Astrocyte of the spinal cord (primary cell): Measurements from ENCODE around the gene PRKCA.

Source experiments
- DNase-seq: peaks from one replicate; pipeline ENCODE4 v3.0.0; 2011; ENCODE audit warnings: low read depth, low spot score
- H3K4me3 ChIP-seq: 2 replicates; pipeline ENCODE4 v1.5.1; 2011; ENCODE audit warnings: low read depth, mild to moderate bottlenecking, low read length, moderate library complexity
- CTCF ChIP-seq: IDR thresholded peaks from 2 replicates; pipeline ENCODE4 v1.5.1; 2012; ENCODE audit warnings: low read depth, mild to moderate bottlenecking, low read length, inconsistent platforms
- in situ Hi-C: cut with HindIII; loops from 2 replicates; pipeline ENCODE4 v1.10.0; 2017; ENCODE audit warnings: low sequenced_read_pairs

PRKCA gene

GRCh38 chr17:66555605-66556004, 253.2 kb downstream of the PRKCA start:
- DNase-seq = no peak

GRCh38 chr17:66557200-66557599, 254.8 kb downstream of the PRKCA start:
- in situ Hi-C loops = no loop called here
- no peak for TF ChIP-seq CTCF

More at GRCh38 chr17:66555605-66556004, 253.2 kb downstream of the PRKCA start:
- in situ Hi-C loops = no loop called here
- no peak for TF ChIP-seq CTCF
- no peak overlapping the region for H3K4me3 ChIP-seq

GRCh38 chr17:66557886-66558285, 255.5 kb downstream of the PRKCA start:
- no peak for TF ChIP-seq CTCF
- H3K4me3 ChIP-seq = no peak overlapping the region
- DNase-seq = no peak
- in situ Hi-C loops = no loop called here

More at GRCh38 chr17:66557200-66557599, 254.8 kb downstream of the PRKCA start:
- DNase-seq = no peak
- no peak overlapping the region for H3K4me3 ChIP-seq

- DNase-seq = no peak
- in situ Hi-C loops = no loop called here
- TF ChIP-seq CTCF = no peak
- no peak overlapping the region for H3K4me3 ChIP-seq
Measured at GRCh38 chr17:66560691-66561090, 258.3 kb downstream of the PRKCA start.

GRCh38 chr17:66562119-66562518, 259.7 kb downstream of the PRKCA start:
- H3K4me3 ChIP-seq = no peak overlapping the region
- TF ChIP-seq CTCF = no peak
- DNase-seq = no peak
- in situ Hi-C loops = no loop called here

GRCh38 chr17:66564992-66565465, 262.6 kb downstream of the PRKCA start:
- H3K4me3 ChIP-seq = no peak overlapping the region
- in situ Hi-C loops = no loop called here
- TF ChIP-seq CTCF = no peak
- peak; percentile 65 for DNase-seq
